22Rv1 (cell line): Measurements from ENCODE around the gene IL13.

Experiments used
- CTCF ChIP-seq: fragments of 450-650 bp; IDR thresholded peaks from 2 replicates; pipeline ENCODE4 v1.5.1; 2017; ENCODE audit warnings: mild to moderate bottlenecking
- ZFX ChIP-seq: fragments of 450-650 bp; IDR thresholded peaks from 2 replicates; pipeline ENCODE4 v1.6.1; 2017; ENCODE audit warnings: antibody characterized with exemption, borderline replicate concordance

GRCh38 chr5:132656774-132657355 lies 1.1 kb upstream of the IL13 start:
- no peak for TF ChIP-seq CTCF
- TF ChIP-seq ZFX, result no peak
